Fibroblast of villous mesenchyme (primary cell): Measurements from ENCODE around the gene AUP1. TPM values are rescaled to one million over a fixed set of nuclear protein-coding genes. Genes with fewer than 3 reads are reported as not detected.
"Not testable (repeated sequence)": the region's sequence is repeated elsewhere in the genome, so short reads cannot be mapped to it uniquely, and the experiment has no call there.

Source experiments
- DNase-seq: peaks from one replicate; pipeline ENCODE4 v3.0.0-alpha.2; 2010; ENCODE audit warnings: low read depth
- H3K4me3 ChIP-seq: 2 replicates; pipeline ENCODE4 v1.5.1; 2011; ENCODE audit warnings: low read depth, mild to moderate bottlenecking, low read length
- CTCF ChIP-seq: IDR thresholded peaks from 2 replicates; pipeline ENCODE4 v1.5.1; 2012; ENCODE audit warnings: low read depth, mild to moderate bottlenecking, low read length; ENCODE audit not compliant: insufficient read depth
- total RNA-seq: library from RNA; depleted of rRNA; stranded (reverse); fragments of >200 nt; gene quantifications from 2 replicates; pipeline ENCODE4 v1.2.3, GENCODE V29; 2012

The AUP1 gene
- total RNA-seq, 1 donor, result 68.2 TPM

- H3K4me3 ChIP-seq, result no peak overlapping the region
- DNase-seq, result no peak
- TF ChIP-seq CTCF, result no peak
Measured at GRCh38 chr2:74566076-74566753, 36.7 kb upstream of the AUP1 start.

DNA sequence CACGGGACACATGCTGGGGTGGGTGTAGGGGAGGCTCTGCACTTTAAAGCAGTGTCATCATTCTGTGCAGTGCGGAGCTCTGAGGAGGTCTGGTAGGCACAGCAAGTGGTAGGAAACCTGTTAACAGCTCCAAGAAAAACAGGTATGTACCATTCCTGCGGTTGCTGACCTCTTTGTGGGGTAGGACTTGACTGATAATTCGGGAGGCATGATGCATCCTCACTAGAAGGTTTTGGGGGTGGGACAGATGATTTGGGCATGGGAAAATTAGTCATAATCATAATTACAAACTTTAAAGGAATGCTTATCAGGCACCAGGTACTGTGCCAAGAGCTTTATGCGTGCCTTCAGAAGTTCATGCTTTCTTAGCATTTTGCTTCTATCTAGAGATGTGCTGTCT, 34.7 kb upstream of the AUP1 start:
- no peak for DNase-seq
- no peak for TF ChIP-seq CTCF
- H3K4me3 ChIP-seq, result no peak overlapping the region

GRCh38 chr2:74562126-74562775, 32.7 kb upstream of the AUP1 start:
- no peak overlapping the region for H3K4me3 ChIP-seq
- DNase-seq, result no peak
- TF ChIP-seq CTCF, result no peak

- DNase-seq, H3K4me3 ChIP-seq: not testable (repeated sequence)
Measured at GRCh38 chr2:74561022-74561421, 31.5 kb upstream of the AUP1 start.

GRCh38 chr2:74560591-74560990, 31.1 kb upstream of the AUP1 start:
- no peak overlapping the region for H3K4me3 ChIP-seq
- DNase-seq, result no peak
- no peak for TF ChIP-seq CTCF

DNA sequence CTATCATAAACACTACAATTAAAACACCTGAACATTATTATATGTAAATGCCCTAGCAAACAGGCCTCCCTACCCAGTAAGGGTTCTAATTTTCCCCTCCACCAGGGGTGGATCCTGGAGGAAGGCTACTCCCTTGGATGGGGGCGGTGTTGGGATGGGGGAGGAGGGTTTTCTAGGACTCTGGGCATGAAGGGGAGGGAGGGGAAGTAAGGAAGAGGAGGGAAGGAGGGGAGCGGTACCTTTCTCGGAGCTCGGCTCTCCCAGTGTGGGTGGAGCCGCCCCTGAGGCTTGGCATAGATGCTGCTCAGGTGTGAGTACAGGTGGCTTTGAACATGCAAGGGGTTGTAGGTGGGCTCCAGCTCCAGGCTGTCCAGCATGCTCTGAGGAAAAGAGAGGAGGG, 30.4 kb upstream of the AUP1 start:
- no peak for TF ChIP-seq CTCF
- DNase-seq, result no peak
- H3K4me3 ChIP-seq, result no peak overlapping the region

DNA sequence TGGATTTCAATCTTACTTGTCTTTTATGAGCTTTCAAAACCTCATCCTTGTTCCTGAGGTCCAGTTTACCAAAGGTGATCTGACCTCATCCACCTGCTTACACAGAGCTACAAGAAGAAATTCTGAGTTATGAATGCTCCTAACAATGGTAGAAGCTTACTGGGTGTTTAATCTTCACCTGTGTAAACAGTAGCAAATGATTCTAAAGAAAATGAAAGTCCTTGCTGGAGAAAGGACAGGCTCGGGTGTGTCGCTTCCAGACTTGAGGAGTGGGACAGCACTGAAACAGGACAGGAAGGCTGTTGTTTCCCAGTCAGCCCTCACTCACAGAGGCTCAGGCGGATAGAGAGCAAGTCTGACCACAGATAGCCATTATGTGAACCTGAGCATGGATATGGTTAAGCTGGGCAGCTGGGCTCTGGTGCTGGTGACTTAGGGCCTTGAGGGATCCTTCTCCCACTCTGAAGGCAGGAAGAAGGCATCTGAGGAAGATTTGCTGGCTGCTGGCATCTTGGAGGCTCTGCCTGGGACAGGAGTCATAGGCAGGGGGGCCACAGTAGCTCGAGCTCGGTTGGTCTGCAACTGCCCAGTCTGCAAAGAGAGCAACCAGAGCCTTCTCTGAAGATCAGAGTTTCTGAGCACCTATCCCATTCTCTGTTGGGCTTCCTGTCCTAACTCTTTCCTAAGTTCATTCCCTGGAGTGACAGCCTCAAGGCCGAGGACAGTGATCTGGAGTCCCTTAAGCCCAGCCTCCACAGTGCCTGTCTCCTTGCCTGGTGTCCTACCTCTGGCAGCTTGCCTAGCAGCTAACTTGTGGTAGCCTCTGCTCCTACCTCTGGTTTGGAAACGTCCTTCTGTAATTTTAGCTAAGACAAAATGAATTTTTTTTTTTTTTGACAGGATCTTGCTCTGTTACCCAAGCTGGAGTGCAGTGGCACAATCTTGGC, 29.1 kb upstream of the AUP1 start:
- no peak for DNase-seq
- TF ChIP-seq CTCF, result no peak
- H3K4me3 ChIP-seq, result no peak overlapping the region
